Sciatic nerve (tissue), 2 donors: ENCODE results near the gene MTUS2. TPM values are rescaled to one million over a fixed set of nuclear protein-coding genes. Genes with fewer than 3 reads are reported as not detected.

Experiments used
- ATAC-seq: fragments of 200-7000 bp; cut with Tn5 transposase; one replicate; pipeline ENCODE4 v1.9.1; 2020; ENCODE audit warnings: mild to moderate bottlenecking, moderate library complexity
- DNase-seq: peaks from one replicate; pipeline ENCODE4 v3.0.0-alpha.2; 2020; ENCODE audit warnings: low spot score
- intact Hi-C: fragments of 100-400 bp; cut with DNase I; formaldehyde crosslinking; loops from one replicate; pipeline ENCODE4 v1.14.2; 2022
- total RNA-seq: library from RNA; stranded (reverse); fragmentation: NEBNext Ultra II Directional; extraction: Animal tissue kit (Norgen Biotek cat#: 25700); gene quantifications from one replicate; pipeline ENCODE4 v1.2.1, GENCODE V29; 2021
- donor health status: DM: no; HTN: no; CAD: no.
- donor health status: DM: no; HTN: no; CAD: no.

MTUS2 gene
- total RNA-seq, 1 donor from 2014 or later = not detected

DNA sequence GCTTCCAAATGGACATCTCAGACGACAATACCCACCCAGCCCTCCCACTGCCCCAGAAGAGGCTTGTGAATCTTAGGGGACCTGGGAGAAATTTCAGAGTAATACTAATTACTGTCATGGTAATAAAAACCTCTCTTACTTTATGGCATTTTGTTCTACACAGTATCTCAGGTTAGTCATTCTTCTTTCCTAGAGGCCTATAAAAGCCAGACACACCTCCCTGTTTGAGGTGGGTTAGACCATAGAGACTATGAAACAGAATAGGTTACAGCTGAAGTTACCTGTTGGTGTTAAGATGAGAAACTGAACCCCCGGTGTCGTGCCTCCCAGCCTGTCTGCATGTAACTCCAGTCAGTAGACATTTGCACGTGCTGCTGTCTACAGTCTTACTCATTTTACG is 661.5 kb downstream of the MTUS2 start:
- intact Hi-C loops = no loop called here
- DNase-seq = no peak
- ATAC-seq = no peak

DNA sequence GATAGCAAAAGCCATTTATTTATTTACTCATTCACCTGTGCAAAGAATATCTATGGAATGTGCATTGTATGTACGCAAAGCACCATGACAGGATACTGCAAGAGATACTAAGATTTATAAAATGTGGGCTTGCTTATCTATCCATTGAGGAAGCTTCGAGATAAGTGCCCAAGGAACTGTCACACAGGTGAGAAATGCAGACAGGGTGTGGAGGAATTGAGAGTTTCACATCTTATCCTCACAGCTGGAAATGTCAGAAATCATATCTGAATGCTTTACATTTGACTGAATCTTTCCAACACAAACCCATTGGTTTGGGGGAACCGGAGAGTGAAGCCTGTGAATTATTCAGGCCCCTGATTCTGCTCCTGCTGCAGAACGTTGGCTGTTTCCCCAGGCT is 662.4 kb downstream of the MTUS2 start:
- DNase-seq (no peak), ATAC-seq (no peak)
- intact Hi-C loops = no loop called here

DNA sequence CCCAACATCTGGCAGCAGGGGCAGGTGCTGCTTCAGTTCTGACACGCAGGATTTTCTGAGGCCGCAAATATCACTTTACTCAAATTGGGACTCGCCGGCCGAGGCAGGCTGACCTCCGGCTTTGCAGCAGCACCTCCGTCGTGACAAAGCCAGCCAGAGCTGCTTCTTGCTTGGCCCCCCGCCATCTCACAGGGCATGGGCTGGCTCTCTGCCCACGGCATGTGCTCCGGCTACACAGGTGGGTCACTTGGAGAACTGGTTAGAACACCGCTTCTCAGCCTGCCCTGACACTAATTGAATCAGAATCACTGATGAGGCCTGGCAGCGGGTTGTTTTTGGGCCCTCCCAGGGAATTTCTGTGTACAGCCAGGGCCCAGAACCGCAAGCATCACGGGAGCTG is 663.1 kb downstream of the MTUS2 start:
- ATAC-seq = no peak

DNA sequence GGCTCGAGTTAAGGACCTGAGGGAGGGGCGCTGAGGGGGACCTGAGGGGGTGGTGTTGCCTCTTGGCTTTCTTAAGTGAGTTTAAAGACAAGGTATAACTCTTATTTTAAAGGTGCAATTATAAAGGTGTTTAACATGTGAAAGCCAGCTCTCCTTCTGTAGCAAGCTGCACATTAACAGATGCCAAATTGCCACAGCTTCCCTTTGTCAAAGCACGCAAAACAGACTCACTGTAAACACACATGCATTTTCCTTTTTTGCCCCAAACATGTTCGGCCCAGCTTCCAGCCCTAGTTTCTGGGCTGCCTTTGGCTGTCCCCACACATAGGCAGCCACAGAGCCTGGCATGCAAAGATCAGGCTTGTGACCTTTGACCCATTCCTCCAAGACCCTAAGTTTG is 663.5 kb downstream of the MTUS2 start:
- ATAC-seq (no peak), DNase-seq (no peak)
- intact Hi-C loops = no loop called here

More for the DNA sequence above, 663.1 kb downstream of the MTUS2 start:
- no peak for DNase-seq
- intact Hi-C loops = no loop called here

DNA sequence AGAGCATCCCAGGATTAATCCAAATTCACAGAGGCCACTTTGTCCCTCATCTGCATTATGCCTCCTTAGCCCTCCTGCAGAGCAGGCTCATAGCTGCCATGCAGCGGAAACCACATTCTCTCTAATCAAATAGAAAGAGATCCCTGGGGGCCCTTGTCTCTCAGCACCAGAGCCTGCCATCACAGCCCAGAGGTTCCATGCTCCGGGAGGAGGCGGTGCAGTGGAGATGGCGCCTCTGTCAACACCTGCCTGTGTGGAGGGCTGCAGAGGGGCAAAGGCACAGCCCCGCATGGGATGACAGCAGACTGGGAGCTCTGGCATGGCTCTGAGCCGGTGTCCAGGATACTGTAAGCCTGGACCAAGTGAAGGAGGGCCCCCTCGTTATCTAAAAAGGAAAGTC is 664.1 kb downstream of the MTUS2 start:
- intact Hi-C loops = no loop called here
- DNase-seq = no peak
- ATAC-seq = no peak

DNA sequence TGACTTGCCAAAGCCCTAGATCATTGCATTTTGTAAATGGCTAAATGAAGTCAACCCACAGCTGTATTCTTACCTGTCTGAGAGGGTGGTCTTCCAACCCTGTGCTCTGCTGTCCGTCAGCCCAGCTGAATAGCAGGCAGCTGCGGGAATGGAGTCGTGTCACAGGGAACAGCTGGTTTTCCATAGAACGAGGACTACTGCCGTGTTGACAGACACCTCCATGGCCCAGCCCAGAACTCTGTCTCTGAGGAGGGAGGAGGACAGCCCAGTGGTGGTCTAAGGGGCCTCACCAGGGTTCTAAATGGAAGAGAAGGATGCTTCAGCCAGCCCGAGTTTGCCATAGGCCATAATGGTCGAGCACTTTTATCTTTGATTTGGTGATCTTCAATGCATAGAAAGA is 664.7 kb downstream of the MTUS2 start:
- ATAC-seq (no peak), DNase-seq (no peak)
- intact Hi-C loops = no loop called here

DNA sequence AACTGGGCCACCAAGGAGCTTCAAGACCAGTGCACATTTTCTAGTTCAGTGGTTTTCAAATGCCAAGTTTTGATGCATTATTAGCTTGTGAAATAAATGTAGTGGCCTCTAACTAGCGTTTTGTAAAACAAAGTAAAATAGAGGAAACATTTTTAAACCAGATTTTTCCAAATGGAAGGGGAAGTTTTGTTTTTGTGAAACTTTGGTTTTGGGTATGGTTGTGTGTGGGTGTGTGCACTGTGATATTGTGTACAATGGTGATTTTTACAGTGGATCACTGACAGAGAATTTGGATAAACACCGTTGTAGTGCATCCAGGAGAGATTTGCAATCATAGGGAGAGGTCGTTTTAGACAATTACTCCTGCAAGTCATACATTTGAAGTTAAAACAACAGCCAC is 666.4 kb downstream of the MTUS2 start:
- ATAC-seq = no peak
- intact Hi-C loops = no loop called here
- no peak for DNase-seq

DNA sequence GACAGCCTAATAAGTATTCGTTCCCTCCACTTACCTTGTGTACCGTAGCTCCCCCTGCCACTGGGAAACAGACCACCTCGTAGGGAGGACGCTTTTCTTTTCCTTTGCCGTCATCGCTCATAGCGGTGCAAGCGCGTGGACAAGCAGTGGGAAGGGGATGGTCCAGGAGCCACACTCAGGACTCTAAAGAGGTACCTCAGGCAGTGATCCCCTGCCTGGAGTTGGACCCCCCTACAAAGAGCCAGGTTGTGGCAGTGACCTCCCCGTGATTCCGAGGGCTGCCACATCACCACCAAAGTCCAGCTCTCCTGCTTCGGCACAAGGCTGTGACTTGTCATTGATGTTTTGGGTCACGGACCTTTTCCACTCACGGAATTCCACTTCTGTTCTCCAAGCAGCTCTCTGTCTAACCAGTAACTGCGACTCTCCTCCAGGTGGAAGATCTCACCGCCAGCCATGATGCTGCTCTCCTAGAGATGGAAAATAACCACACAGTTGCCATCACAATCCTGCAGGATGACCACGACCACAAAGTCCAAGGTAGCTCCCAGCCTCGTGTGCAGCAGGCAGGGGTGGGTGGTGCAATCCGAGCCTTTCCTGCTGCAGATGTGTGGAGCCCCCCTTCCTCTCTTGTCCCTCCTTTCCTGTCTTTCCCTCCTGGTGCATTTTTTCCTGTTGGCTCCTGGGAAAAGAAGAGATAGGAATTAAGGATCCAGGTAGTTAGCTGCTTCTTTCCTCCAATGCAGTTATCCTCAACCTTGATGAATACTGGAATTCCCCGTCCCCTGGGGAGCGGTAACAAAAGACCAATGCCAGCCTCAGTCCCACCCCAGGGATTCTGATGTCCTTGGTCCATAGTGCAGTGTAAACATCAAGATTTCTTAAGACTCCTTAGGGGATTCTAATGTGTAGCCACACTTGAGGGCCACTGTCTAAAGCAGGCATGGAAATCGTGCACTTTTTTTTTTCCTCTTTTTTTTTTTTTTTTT is 667.6 kb downstream of the MTUS2 start:
- DNase-seq (no peak), ATAC-seq (no peak)
- intact Hi-C loops = no loop called here

DNA sequence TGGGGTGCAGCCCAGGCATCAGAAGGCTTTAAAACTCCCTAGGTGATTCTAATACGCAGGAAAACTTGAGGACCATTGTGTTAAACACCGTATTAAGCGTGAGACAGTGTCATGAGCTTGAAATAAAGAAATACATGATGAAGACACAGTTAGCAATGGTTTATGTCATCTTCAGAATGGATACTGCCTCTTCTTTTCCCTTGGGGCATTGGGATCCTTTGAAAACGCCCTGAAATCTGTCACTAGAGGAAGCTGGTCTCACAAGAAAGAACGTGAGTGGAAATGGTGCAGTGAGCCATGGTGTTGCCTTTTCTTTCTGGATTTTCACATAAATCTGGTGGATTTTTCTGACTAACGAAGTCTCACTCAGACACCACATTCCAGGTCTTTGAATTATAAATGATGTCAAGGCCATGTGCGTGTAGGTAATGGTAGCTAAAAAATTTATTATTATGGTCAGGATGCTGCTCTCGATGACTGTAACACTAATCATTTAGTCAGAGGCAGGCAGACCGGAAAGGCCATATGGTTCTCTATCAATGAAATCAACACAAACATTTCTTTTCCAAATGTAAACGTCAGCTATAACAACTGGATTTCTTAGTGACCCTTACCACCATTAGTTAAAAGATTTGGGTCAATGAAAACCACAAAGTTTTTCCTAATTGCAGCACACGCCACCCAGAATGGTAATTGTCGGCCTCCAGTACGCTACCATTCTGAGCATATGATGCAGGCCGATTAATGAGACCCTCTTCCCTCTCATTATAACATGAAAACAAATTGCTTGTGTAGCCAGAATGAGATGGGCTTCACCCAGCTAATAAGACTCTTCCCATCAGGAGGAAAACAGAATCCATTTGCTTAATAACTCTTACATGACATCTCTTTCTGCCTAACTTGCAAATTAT is 669.8 kb downstream of the MTUS2 start:
- DNase-seq = no peak
- no peak for ATAC-seq
- intact Hi-C loops = no loop called here

DNA sequence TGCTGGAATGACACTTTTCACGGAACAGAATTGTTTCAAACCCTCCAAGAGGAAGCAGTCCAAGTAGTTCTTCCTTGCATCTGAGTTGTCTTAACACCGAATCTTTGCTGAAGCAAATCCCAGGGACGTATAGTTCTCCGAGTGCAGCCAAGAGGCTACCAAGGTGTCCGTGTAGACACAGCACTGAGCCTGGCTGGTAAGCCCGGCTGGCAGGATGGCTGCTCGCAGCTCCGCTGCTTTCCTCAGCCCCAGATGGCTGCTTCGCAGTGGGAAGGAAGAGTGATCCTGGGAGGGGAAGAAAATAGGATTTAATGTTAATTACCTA is 670.4 kb downstream of the MTUS2 start:
- intact Hi-C loops = no loop called here
- no peak for DNase-seq
- ATAC-seq = no peak

DNA sequence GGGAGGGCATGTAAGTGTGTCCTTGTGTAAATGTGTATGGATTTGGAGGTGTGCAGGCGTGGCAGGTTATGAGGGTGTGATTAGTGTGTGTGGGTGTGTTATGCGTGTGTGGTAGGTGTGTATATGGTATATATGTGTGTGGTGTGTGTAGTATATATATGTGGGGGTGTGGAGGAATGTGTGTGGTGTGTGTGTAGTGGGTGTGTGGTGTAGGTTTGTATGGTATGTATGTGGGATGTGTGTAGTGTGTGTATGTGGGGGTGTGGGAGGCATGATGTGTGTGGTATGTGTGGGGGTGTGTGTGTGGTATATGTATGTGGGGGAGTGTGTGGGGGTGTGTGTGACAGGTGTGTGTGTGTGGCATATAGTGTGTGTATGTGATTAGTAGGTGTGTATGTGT is 671.1 kb downstream of the MTUS2 start:
- ATAC-seq = no peak
- no peak for DNase-seq
- intact Hi-C loops = no loop called here

DNA sequence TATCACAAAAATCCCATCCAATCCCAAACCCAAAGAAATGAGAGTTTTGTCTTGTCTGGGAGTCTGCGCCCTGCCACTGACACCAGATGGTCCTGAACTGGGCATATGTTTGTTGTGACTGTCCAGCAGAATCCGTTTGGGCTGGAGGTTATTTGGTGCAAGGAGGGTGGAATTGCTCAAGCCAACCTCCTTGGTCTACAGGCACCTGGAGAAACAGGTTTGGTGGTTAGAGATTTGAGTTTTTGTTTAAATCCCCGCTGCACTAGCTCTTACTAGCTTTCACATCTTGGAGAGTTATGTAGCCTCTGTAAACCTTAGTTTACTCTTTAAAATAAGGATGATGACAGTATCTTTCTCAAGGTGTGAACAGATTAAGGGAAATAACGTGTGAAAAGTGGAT is 673.7 kb downstream of the MTUS2 start:
- ATAC-seq (no peak), DNase-seq (no peak)
- intact Hi-C loops = no loop called here

DNA sequence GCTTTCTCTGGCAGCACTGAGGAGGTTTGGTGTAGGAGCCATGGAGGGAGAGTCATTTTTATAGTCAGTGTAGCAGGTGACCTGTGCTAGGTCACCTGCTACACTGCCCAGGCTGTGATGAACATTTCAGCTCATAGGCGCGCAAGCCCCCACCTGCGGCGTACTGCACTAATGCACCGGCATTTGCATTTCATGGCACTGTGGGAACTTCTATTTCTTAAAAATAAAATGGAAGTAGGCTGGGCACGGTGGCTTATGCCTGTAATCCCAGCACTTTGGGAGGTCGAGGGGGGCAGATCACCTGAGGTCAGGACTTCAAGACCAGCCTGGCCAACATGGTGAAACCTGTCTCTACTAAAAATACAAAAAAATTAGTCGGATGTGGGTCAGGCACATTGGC is 674.4 kb downstream of the MTUS2 start:
- no peak for ATAC-seq
- DNase-seq = no peak
- intact Hi-C loops = no loop called here

DNA sequence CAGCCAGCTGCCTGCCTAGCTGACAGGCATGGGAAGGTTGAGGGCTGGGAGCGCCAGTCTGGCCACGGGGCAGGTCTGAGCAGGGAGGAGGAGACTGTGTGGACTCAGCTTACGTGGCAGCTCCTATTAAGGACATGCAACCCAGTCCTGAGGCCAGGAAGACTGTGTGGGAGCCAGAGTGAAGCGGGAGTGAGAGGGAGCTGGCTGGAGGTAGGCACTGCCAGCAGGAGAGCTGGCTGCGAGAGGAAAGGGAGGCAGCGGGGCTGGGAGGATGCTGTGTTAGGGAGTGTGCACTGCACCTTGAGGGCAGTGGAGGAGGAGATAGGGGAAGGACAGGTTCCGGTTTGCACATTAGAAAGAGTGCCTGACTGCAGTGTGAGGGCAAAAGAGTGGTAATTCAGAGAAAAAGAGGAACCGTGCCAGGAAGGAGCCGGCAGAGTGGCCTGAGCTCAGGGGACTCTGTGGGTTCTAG is 676.1 kb downstream of the MTUS2 start:
- DNase-seq (no peak), ATAC-seq (peak; percentile 24)
- intact Hi-C loops = no loop called here

DNA sequence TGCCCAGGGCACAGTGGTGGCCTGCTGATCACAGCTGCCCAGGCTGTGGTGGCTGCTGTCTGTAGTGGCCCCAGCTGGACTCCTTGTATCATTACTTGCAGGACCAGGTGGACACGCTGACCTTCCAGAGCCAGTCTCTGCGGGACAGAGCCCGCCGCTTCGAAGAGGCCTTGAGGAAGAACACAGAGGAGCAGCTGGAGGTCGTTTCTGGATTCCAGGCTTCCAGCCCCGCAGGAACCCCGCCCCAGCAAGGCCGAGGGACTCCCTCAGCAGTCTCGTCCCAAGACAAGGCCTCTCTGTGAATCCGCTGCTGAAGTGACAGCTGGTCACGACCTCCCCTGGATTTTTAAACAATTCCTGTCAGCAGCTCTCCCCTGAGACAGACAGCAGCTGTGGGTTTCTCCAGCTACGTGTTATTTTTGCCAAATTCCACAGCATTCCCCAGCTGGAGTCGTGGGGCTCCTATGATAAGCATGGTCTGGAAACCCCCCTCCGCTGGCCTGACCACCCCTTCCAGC is 677.1 kb downstream of the MTUS2 start:
- peak; percentile 87 for ATAC-seq
- intact Hi-C loops = no loop called here
- no peak for DNase-seq

DNA sequence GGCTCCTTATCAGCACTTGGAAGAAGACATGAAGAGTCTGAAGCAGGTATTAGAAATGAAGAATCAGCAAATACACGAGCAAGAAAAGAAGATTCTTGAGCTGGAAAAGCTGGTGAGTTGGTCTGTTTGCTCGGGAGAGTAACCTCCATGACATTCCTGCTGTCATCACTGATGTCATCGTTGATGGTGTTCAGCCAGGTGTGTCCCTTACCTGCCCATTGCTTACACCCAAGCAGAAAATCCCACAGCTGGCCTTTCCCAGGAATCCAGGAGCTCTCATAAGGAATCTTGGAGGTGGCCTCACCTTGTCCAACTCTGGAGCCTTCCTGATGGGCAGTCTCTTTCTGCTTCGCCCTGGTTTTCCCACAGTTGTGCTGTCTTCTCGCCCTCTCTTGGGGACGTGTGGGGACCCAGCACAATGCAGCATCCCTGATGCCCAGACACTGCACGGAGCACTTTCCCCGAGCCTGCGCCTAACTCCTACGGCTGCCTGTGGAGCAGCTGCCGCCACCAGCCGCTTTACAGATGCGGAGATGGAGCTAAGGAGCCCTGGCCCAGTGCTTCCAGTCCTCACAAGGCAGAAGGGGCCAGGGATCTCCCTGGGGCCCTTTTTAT is 678.4 kb downstream of the MTUS2 start:
- intact Hi-C loops = no loop called here
- no peak for ATAC-seq

DNA sequence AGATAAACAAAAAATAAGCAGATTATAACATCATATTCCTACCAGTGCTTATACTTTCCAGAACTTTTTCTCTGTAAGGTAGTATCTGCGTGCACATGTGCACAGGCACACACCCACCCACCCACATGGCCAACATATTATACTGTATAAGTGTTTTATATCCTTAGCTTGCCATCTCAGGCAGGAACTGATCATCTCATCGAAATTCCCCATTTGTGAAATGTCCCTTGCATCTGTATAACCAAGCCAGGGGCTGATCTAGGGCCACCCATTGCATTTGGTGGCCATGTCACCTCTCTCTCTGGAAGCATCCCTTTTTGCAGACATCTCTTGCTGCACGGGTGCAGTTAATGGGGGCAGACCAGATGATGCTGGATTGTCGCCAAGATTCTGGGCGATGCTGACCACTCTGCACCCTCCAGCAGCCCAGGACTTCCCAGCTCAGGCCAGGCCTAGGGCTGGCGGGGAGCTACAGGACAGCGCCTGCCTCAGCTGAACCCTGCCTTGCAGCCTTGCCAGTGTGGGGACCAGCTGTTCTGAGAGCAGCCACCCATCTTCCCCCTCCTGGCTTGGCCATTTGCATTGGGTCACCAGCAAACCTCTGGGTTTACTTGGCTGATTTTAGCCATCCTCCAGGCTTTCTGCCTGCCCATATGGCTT is 679.5 kb downstream of the MTUS2 start:
- ATAC-seq (no peak), DNase-seq (no peak)
- intact Hi-C loops = no loop called here

More for the DNA sequence above, 678.4 kb downstream of the MTUS2 start:
- no peak for DNase-seq

DNA sequence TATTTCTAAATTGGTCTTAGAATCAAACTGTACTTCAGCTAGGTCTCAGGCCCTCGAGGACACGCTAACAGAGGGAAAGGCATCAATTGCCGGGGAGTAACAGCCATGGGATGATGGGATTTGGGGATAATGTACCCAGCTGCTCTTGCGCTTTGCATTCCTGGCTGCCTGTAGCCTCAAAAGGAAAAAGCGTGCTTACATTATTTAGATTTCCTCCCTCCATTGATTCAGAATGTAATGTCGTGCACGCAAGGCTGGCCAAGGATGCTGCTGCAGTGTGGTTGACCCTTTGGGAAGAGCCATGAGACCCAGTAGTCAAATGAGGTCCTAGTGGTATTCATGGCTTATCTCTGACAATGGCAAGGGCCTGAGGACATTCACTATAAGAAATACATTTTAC is 680.2 kb downstream of the MTUS2 start:
- intact Hi-C loops = no loop called here
- ATAC-seq = no peak
- DNase-seq = no peak

DNA sequence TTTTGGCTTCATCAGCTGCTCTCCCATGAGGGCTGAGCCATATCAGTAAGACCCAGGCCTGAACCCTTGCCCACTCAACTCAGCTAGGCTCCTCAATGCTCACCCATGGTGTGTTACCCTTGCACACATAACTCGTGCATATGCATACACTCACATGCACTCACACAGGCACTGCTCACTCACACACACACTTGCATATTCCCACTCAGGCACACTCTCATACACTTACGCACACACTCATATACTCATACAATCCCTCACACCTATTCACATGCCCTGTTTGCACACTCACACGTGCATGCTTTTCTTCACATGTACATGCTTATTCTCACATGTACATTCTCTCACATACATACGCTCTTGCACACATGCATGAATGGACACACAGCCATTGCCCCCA is 681.5 kb downstream of the MTUS2 start:
- no peak for DNase-seq
- intact Hi-C loops = no loop called here
- no peak for ATAC-seq
